GM19025 (cell line): Measurements from ENCODE around the gene PRR7.

ENCODE experiments used
- ATAC-seq: cut with Tn5 transposase; IDR thresholded peaks from one replicate; pipeline ENCODE4 v1.9.1; 2021; ENCODE audit warnings: mild to moderate bottlenecking, low read depth, moderate library complexity; ENCODE audit not compliant: unreplicated experiment

PRR7 gene

GRCh38 chr5:177494346-177495195 is 48.0 kb downstream of the PRR7 start:
- ATAC-seq, result no peak

GRCh38 chr5:177495243-177496060 is 48.8 kb downstream of the PRR7 start:
- ATAC-seq, result no peak

DNA sequence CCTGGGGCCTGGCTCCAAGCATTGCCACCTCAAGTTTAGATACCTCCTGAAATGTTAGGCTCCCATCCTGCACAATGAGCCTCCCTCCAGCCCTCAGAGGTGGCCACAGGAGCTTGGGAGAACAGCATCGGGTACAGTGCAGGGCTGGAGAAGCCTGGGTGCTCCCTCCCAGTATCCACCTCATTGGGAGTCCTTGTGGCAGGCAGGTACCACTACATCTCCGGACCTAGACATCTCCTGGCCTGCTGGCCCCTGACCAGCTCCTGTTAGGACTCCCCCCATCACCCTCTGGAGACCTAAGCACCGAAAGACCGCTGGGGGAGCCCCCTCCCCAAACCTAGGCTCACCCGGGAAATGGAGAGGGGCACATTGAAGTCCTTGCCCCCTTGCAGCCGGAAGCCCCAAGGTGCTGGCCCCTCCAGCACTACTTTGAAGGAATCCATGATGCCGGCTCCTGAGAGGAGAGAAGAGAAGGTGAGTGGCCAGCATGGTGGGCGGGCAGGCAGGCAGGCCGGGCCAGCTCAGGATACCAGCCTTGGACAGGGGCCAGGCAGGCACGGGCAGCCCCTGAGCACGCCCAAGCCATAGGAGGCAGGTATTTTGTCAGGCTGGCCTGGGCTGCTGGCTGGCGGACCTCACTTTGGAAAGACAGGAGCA is 49.6 kb downstream of the PRR7 start:
- ATAC-seq, result no peak

DNA sequence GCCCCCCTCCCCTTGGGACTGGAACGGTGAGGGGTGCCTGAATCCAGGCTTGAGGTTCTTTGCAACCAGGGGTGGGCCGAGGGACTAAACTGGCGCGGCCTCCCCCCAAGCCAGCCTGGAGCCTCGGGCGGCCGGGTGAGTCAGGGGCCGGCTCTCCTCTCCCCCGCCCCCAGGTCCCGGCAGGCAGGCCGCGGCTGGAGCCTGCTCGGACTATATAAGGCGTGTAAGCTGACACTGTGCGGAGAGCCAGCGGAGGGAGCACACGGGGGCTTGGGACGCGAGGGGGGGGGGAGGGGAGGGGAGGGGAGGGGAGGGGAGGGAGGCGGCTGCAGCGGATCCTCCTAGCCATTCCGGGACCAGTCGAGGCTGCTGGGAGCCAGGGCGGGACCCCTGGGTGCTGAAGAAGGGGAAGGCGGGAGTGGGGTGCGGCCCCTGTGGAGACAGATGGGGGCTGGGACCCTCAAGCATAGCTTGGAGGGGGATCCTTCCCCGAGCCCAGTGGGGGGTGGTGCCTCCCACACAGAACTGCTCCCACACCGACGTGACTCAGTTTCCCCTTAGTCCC is 50.2 kb downstream of the PRR7 start:
- ATAC-seq, result no peak

GRCh38 chr5:177497292-177498012 is 50.8 kb downstream of the PRR7 start, which contains the start of gene PDLIM7:
PDLIM7 (minus strand) TSS chr5:177497604; CDS start chr5:177496512, 1,092 bp downstream.
- peak; percentile 74 for ATAC-seq

DNA sequence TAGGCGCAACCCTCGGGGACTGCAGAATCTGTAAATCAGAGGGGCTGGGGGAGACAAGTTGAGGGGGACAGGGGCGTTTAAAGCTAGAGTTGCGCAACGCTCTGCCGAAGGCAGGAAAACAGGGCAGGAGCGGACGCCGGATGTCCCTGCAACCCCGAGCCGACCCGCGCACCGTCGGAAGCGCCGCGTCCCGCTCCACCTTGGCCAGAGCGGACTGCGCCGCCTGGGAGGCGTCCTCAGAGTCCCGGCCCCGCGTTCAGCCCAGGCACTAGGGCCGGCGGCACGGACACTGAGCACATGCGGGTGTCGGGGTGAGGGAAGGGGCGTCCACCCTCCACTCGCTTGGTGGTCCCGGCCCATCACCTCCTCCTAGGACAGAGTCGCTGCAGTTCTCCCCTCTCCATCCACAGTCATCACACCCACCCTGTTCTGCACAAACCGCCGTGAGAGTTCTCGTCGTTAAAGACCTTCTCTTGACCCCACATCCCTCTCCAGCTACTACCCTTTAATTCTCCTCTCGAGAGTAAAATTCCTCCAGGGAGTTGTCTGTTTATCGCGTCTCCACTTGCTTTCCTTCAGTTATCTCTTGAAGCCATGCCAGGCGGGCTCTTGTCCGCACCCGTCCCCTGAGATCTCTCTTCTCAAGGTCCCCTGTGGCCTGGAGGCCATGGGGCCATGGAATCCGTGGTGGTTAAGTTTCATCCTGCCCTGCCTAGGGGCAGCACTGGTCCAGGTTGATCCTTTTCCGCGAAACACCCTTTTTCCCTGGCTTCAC is 51.6 kb downstream of the PRR7 start:
- no peak for ATAC-seq

- ATAC-seq, result no peak
These were observed 53.2 kb downstream of the PRR7 start for GRCh38 chr5:177499842-177500241.

- no peak for ATAC-seq
These were observed 54.3 kb downstream of the PRR7 start for GRCh38 chr5:177500685-177501522.

GRCh38 chr5:177501874-177502678 is 55.5 kb downstream of the PRR7 start:
- ATAC-seq, result no peak

DNA sequence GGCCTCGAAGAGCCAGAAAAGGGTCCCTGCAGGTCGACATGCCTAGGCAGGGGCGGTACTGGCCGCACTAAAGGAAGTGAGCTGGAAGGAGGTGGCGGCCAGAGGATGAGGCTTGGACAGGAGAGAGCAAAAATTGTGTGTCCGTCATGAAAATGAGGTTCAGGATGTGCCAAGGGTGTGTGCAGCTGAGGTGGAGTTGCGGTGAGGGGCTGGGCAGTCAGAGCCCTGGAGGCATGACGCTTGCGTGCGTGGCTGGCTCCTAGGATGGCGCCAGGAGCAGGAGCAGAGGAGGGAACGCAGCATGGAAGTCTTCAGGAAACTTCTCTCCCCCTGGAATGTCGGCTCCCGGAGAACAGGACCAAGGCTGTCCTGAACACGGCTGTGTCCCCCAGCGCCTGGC is 56.3 kb downstream of the PRR7 start:
- no peak for ATAC-seq

- ATAC-seq, result no peak
These were observed 56.9 kb downstream of the PRR7 start for GRCh38 chr5:177503351-177504085.

DNA sequence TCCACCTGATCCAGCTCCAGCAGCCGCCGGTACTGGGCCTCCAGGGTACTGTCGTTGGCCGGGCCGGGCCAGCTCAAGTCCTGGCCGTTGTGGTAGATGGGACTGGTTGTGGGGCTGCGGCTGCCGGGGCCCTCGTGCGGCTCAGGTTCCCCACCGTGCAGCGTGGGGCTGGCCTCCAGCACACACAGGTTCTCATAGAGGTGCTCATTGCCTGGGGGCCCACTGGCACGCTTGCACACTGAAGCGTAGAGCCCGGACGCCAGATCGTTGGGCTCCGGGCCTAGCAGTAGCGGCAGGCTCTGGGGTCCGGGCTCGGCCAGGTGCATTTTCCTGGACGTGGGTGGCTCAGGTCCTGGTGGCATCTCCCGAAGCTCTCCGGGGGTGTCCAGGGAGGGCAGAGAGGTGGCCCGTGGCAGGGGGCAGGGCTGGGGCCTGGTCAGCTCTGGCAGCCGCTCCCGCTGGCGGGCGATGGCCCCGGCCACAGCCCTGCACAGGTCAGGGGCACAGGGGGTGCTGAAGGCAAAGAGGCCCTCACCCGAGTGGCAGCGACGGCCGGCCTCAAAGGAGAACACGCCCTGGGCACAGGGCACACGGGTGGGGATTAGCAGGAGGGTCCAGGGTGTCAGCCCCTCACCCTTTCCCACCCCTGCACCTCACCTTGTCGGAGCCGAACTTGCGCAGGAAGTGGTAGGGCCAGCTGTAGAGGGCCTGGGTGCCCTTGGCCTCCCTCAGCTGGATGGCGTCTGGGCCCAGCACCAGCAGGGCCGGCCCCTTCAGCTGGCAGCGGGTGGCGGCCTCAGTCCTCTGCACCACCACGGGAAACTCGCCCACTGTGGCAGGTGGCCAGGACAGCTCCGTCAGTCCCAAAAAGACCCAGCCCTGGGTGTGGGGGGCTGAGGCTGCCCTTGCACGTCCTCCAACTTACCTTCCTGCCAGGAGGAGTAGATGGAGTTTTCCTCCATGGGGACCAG is 57.8 kb downstream of the PRR7 start:
- ATAC-seq, result no peak

DNA sequence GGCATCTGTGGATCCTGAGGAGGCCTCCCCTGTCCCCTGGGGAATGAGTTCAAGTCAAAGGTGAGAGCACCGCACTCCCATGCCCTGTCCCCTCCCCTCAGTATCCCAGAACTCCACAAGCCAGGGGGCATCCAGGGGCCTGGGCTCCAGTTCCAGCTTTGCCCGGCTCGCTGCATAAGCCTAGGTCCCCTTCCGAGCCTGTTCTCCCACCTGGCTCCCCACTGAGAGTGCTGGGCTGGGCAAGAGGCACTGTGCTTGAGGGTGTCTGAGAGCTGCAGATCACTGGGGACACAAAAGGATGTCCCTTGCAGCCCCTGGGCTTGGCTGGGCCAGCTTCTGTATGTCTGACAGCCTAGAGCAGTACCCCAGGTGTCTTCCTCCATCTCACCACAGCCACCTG is 58.5 kb downstream of the PRR7 start:
- no peak for ATAC-seq
